ENCODE results near the gene CD200.

DNA sequence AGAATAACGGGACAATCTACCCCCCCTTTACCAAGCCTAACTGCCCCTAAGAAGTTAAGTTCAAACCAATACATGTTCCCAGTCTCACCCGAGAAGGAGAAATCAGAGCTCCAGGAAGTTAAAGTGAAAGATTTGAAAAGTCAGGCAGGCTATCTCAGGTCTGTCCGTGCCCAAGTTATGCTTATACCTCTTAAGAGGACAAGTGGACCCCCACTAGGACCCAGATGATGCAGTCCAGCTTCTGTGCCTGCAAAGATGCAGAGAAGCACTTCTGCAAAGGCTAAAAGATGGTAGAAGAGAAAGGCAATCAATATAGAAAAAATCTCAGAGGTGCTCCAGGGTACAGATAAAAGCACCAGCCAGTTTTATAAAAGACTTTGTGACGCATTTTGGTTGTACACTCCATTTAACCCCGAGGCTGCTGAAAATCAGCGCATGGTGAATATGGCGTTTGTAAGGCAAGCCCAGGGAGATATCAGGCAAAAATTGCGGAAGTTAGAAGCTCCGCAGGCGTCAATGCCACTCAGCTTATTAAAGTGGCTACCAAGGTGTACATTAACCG lies 29.1 kb upstream of the CD200 start:
- TF ChIP-seq, protein P1, sequence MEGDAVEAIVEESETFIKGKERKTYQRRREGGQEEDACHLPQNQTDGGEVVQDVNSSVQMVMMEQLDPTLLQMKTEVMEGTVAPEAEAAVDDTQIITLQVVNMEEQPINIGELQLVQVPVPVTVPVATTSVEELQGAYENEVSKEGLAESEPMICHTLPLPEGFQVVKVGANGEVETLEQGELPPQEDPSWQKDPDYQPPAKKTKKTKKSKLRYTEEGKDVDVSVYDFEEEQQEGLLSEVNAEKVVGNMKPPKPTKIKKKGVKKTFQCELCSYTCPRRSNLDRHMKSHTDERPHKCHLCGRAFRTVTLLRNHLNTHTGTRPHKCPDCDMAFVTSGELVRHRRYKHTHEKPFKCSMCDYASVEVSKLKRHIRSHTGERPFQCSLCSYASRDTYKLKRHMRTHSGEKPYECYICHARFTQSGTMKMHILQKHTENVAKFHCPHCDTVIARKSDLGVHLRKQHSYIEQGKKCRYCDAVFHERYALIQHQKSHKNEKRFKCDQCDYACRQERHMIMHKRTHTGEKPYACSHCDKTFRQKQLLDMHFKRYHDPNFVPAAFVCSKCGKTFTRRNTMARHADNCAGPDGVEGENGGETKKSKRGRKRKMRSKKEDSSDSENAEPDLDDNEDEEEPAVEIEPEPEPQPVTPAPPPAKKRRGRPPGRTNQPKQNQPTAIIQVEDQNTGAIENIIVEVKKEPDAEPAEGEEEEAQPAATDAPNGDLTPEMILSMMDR (IDR thresholded peaks at IDR 0.05) = no peak
- no peak for TF ChIP-seq POLR2A (IDR thresholded peaks at IDR 0.05)

Measured in right lobe of liver (tissue), 4 donors.